ENCODE results near the gene SMIM10L2A. TPM values are rescaled to one million over a fixed set of nuclear protein-coding genes. Genes with fewer than 3 reads are reported as not detected.
"Not testable (repeated sequence)": the region's sequence is repeated elsewhere in the genome, so short reads cannot be mapped to it uniquely, and the experiment has no call there.

SMIM10L2A gene
- total RNA-seq, 2 donors from 2014 or later, result 2.9 to 4.0 TPM

DNA sequence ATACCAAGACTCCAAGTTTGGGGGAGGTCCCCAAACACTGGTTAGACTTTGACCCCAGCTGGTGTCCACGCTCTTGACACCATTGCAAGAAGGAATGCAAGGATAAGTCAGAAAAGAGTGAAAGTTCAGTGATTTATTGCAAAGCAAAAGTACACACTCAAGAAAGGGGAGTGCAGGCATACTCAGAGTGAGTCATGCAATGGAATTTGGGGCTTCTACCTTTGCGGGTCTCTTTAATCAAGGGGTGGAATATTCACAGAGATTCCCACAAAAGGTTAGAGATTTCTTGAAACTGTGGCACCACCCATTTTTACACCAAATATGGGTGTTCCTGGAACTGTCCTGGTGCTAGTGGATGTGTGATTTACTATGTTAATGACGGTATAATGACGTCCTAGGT, 5.2 kb upstream of the SMIM10L2A start:
- TF ChIP-seq, protein P1, sequence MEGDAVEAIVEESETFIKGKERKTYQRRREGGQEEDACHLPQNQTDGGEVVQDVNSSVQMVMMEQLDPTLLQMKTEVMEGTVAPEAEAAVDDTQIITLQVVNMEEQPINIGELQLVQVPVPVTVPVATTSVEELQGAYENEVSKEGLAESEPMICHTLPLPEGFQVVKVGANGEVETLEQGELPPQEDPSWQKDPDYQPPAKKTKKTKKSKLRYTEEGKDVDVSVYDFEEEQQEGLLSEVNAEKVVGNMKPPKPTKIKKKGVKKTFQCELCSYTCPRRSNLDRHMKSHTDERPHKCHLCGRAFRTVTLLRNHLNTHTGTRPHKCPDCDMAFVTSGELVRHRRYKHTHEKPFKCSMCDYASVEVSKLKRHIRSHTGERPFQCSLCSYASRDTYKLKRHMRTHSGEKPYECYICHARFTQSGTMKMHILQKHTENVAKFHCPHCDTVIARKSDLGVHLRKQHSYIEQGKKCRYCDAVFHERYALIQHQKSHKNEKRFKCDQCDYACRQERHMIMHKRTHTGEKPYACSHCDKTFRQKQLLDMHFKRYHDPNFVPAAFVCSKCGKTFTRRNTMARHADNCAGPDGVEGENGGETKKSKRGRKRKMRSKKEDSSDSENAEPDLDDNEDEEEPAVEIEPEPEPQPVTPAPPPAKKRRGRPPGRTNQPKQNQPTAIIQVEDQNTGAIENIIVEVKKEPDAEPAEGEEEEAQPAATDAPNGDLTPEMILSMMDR (IDR thresholded peaks at IDR 0.05), result no peak
- no peak for TF ChIP-seq POLR2A (IDR thresholded peaks at IDR 0.05)
- 75 to 90% methylated on average over 4 of the region's 4 CpGs for WGBS, 2 donors
- Histone ChIP-seq H3K4me1 (peaks cover under 1% of the 10 kb centered on the region), H3K27ac (no peak overlapping the region), H3K9me3 (no peaks in the 10 kb centered on the region), H3K36me3 (replicated peaks in 1 of 2; ENCODE audit: insufficient read depth in 1 of 2, low read depth in 2 of 2) (no peaks in the 10 kb centered on the region), H3K4me3 (no peak overlapping the region), H3K27me3 (no peaks in the 10 kb centered on the region)
- intact Hi-C loops (cut with DNase I), result no loop called here
- ATAC-seq (no peak), DNase-seq (no peak)

DNA sequence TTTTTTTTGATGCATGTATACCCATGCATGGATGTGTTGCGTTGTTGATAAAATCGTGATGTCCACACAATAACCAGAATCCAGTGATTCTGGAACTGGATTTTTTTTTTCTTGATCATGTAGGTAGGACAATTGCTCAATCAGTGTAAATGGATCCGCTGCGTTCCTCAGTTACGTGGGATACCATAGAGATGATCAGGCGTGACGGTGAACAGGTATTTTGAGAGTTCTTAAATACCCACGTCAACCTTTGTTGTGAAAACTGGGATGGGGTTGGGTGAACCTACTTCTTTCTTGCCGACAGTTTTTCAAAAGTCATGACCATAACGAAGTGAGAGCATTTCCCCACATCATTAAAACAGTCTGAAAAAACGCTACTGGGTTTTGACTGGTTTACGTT, 913 bp upstream of the SMIM10L2A start:
- DNase-seq, result no peak
- intact Hi-C loops (cut with DNase I), result no loop called here
- TF ChIP-seq POLR2A (IDR thresholded peaks at IDR 0.05), result no peak
- TF ChIP-seq, protein P1 (IDR thresholded peaks at IDR 0.05), result no peak
- H3K36me3 ChIP-seq (replicated peaks in 1 of 2; ENCODE audit: insufficient read depth in 1 of 2, low read depth in 2 of 2), result no peaks in the 10 kb centered on the region
- no peak overlapping the region for H3K4me3 ChIP-seq
- peaks cover 10% of the 10 kb centered on the region for H3K4me1 ChIP-seq
- ATAC-seq, result no peak
- H3K9me3 ChIP-seq, result no peaks in the 10 kb centered on the region
- WGBS, 2 donors, result 91 to 95% methylated on average over 12 of the region's 12 CpGs
- no peaks in the 10 kb centered on the region for H3K27me3 ChIP-seq
- H3K27ac ChIP-seq, result no peak overlapping the region

DNA sequence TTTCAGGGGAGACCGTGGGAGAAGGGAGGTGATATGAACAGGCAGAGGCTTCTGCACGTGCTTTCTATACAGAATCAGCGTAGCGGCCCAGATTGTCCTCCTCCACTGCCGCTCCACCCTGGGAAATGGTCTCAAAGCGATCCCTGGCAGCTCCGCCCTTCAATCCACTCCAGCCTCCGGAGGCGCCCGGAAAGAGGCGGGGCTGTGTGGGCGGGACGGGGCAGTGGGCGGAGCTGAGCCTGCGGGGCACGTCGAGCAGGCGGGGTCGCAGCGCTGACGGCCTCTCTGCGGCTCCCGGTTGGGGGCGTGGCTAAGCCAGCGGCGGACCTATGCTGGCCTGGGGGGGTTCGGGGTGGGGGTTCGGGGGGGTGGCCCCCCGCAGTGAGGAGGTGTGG, 210 bp upstream of the SMIM10L2A start:
- intact Hi-C loops (cut with DNase I), result no loop called here
- DNase-seq, result peak; percentile 90 to 91 (median 90)
- TF ChIP-seq, protein P1 (IDR thresholded peaks at IDR 0.05), result no peak
- TF ChIP-seq POLR2A (IDR thresholded peaks at IDR 0.05), result peak in 2 of 3 donors; percentile 38 to 45
- Histone ChIP-seq H3K36me3 (replicated peaks in 1 of 2; ENCODE audit: insufficient read depth in 1 of 2, low read depth in 2 of 2) (no peaks in the 10 kb centered on the region), H3K4me3 (no peak overlapping the region), H3K4me1 (peaks cover 10% of the 10 kb centered on the region), H3K27me3 (no peaks in the 10 kb centered on the region), H3K9me3 (no peaks in the 10 kb centered on the region), H3K27ac (peak overlapping the region in 3 of 4 donors; percentile 30 to 45 (median 44))
- ATAC-seq, result peak; percentile 93
- WGBS, 2 donors, result 1 to 20% methylated on average over 1 to 21 of the region's 29 CpGs

DNA sequence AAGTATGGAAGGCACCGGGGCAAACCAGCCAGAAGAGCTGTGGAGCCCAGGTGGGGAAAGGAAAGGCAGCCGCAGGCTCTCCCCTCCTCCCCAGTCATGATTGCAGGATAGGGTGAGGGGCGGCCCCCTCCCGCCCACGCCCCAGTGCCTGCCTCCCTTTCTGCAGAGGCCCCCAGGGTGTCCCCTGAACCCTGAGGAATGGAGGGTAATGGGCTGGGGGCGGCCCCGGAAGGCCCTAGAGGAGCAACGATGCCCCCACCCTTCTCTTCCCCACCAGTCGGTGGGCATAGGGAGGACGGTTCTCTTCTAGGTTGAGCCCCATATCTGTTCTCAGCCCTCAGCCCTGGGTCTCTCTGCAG, 1.0 kb downstream of the SMIM10L2A start:
- H3K27me3 ChIP-seq; ATAC-seq; DNase-seq; H3K36me3 ChIP-seq (replicated peaks in 1 of 2; ENCODE audit: insufficient read depth in 1 of 2, low read depth in 2 of 2); H3K27ac ChIP-seq; intact Hi-C loops (cut with DNase I); H3K4me1 ChIP-seq; H3K4me3 ChIP-seq; H3K9me3 ChIP-seq: not testable (repeated sequence)
- 20% methylated on average over 2 of the region's 10 CpGs for WGBS, 2 donors

DNA sequence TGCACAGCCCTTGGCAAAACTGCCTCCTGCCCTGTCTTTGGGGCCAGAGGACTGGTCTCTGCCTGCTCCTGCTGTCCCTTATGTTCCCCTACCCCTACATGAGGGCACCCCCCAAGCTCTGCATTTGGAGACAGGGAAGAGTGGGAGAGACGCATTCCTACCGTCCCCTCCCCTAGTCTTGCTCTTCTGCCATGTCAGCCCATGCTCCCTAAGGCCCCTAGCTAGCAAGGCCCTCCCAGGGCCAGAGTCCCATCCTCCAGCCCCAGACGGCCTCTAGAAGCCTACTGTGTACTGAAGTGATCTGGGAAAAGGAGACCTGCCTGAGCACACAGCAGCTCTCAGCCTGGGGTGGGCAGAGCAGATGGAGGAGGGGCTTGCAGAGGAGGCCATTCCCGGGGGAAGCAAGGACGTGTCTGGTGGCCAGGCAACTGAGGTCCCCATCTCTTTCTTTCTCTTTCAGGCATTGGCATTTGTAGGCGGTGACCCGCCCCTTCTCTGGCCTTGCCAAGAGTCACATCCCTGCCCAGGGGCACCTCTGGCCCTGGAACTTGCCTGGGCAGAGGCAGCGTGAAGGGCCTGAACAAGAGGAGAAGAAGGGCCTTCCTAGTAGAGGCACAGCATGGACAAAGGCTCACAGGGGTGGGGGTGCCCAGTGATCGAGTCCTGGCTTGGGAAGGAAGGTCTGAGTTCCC, 1.6 kb downstream of the SMIM10L2A start:
- H3K4me3 ChIP-seq; H3K4me1 ChIP-seq; ATAC-seq; H3K27me3 ChIP-seq; H3K9me3 ChIP-seq; H3K36me3 ChIP-seq (replicated peaks in 1 of 2; ENCODE audit: insufficient read depth in 1 of 2, low read depth in 2 of 2); H3K27ac ChIP-seq; intact Hi-C loops (cut with DNase I): not testable (repeated sequence)
- peak in 1 of 4 donors; percentile 25 for DNase-seq
- 40 to 41% methylated on average over 2 to 9 of the region's 9 CpGs for WGBS, 2 donors

DNA sequence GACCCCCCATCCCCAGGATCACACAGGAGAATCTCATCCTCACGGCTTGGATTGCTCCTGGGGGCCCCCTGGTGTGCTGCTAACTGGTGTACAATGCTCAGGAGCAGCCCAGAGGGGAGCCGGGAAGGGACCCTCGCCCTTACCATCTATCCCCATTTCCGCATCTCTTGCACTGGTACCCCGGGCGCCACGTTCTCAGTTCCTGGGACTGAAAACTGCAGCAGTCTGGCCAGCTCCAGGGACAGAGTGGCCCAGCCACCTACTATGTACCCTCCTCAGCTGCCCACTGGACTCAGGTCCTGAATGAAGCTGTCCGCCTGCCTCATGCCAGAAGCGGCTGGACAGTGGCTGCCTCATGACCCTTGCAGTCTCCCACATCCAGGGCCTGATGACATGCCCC, 2.7 kb downstream of the SMIM10L2A start:
- 93% methylated on average over 7 of the region's 9 CpGs; no CpG with 5 or more reads in 1 of the 2 donors for WGBS, 2 donors

More for the DNA sequence above, 2.7 kb downstream of the SMIM10L2A start:
- H3K4me3 ChIP-seq, result no peak overlapping the region
- TF ChIP-seq, protein P1 (IDR thresholded peaks at IDR 0.05), result no peak
- TF ChIP-seq POLR2A (IDR thresholded peaks at IDR 0.05), result no peak
- H3K36me3 ChIP-seq (replicated peaks in 1 of 2; ENCODE audit: insufficient read depth in 1 of 2, low read depth in 2 of 2), result no peaks in the 10 kb centered on the region
- no peaks in the 10 kb centered on the region for H3K27me3 ChIP-seq
- intact Hi-C loops (cut with DNase I), result no loop called here
- H3K4me1 ChIP-seq, result peaks cover 10% of the 10 kb centered on the region
- no peak overlapping the region for H3K27ac ChIP-seq
- ATAC-seq (no peak), DNase-seq (no peak)
- no peaks in the 10 kb centered on the region for H3K9me3 ChIP-seq
